HCT116 (cell line): Measurements from ENCODE around the gene ACOT8. TPM values are rescaled to one million over a fixed set of nuclear protein-coding genes. Genes with fewer than 3 reads are reported as not detected.

Source experiments
- ATAC-seq: fragments of 200-7000 bp; cut with Tn5 transposase; 2 replicates; pipeline ENCODE4 v1.9.1; 2020; ENCODE audit warnings: mild to moderate bottlenecking, moderate library complexity
- BruUV-seq: library from RNA; stranded (reverse); fragments of 400-500 nt; replicated peaks from 2 replicates; lab custom pipeline; 2021; lab: Mats Ljungman, UMichigan
- CTCF ChIA-PET: fragments of 300-600 bp; sonication (Branson Sonifier 250); formaldehyde crosslinking; loops from one replicate; lab custom pipeline; 2021; ENCODE audit warnings: antibody characterized with exemption; lab: Charles Lee
- POLR2A ChIA-PET: fragments of 300-600, 350-600 bp; sonication (Branson Sonifier 250); formaldehyde crosslinking; loops from one replicate; lab custom pipeline; 2021; ENCODE audit warnings: antibody characterized with exemption; lab: Charles Lee
- RAD21 ChIA-PET, 2 experiments: fragments of 300-600 bp; sonication (Branson Sonifier 250); formaldehyde crosslinking; loops; one replicate each; lab custom pipeline; 2023; ENCODE audit warnings: low total read pairs in 2 of 2; ENCODE audit not compliant: uncharacterized antibody in 2 of 2, unreplicated experiment in 2 of 2, low non-redundant PET in 1 of 2; lab: Charles Lee
- DNase-seq: peaks from one replicate; pipeline ENCODE4 v3.0.0-alpha.2; 2010; ENCODE audit warnings: low read depth, low spot score
- H2AFZ ChIP-seq: fragments of 200-600 bp; shearing (Covaris generic), sonication (generic); 2 replicates; pipeline ENCODE4 v1.6.1; 2017; ENCODE audit warnings: low read depth, mixed run types, mixed read lengths, antibody characterized with exemption, low read length; ENCODE audit not compliant: poor library complexity, severe bottlenecking
- H3K27ac ChIP-seq: 2 replicates; pipeline ENCODE4 v1.5.1; 2012; ENCODE audit warnings: low read depth, low read length
- H3K27me3 ChIP-seq: fragments of 200-600 bp; sonication (generic); 2 replicates; pipeline ENCODE4 v1.6.1; 2016; ENCODE audit warnings: mixed run types, low read length, mixed read lengths; ENCODE audit not compliant: insufficient read depth
- H3K36me3 ChIP-seq, 2 experiments: fragments of 200-500 bp in 1 of 2; fragments of 200-600 bp in 1 of 2; sonication (Bioruptor generic) in 1 of 2; sonication (generic) in 1 of 2; 2 replicates each; pipeline versions ENCODE4 v1.5.1 to v1.6.1; 2014 to 2016; ENCODE audit warnings: low read length in 2 of 2, inconsistent platforms in 1 of 2, mixed read lengths in 1 of 2, mixed run types in 1 of 2; ENCODE audit not compliant: insufficient read depth in 2 of 2, control insufficient read depth in 1 of 2
- H3K4me1 ChIP-seq, 2 experiments: fragments of 200-600 bp in 1 of 2; sonication (generic) in 1 of 2; 2 replicates each; pipeline versions ENCODE4 v1.5.1 to v1.6.1; 2012 to 2017; ENCODE audit warnings: low read length in 2 of 2, inconsistent platforms in 1 of 2, mild to moderate bottlenecking in 1 of 2, mixed read lengths in 1 of 2, mixed run types in 1 of 2, moderate library complexity in 1 of 2; ENCODE audit not compliant: insufficient read depth in 2 of 2, control insufficient read depth in 1 of 2
- H3K4me2 ChIP-seq: fragments of 200-600 bp; sonication (generic); 2 replicates; pipeline ENCODE4 v1.6.1; 2017; ENCODE audit warnings: mixed run types, low read length, mixed read lengths
- H3K4me3 ChIP-seq, 2 experiments: fragments of 200-600 bp in 1 of 2; sonication (generic) in 1 of 2; replicated peaks in 1 of 2; 2 replicates each; pipeline ENCODE4 v1.5.1; 2011 to 2016; ENCODE audit warnings: low read length in 2 of 2, control low read depth in 1 of 2, low read depth in 1 of 2, mild to moderate bottlenecking in 1 of 2, mixed read lengths in 1 of 2, mixed run types in 1 of 2
- H3K79me2 ChIP-seq: fragments of 200-600 bp; sonication (generic); 2 replicates; pipeline ENCODE4 v1.6.1; 2017; ENCODE audit warnings: mild to moderate bottlenecking, mixed run types, low read length, moderate library complexity, mixed read lengths; ENCODE audit not compliant: insufficient read depth
- H3K9ac ChIP-seq: fragments of 200-600 bp; sonication (generic); 2 replicates; pipeline ENCODE4 v1.6.1; 2016; ENCODE audit warnings: low read length, mixed read lengths
- H3K9me2 ChIP-seq: fragments of 200-600 bp; sonication (generic), shearing (Covaris generic); 2 replicates; pipeline ENCODE4 v1.6.1; 2017; ENCODE audit warnings: mixed run types, mild to moderate bottlenecking, moderate library complexity; ENCODE audit not compliant: insufficient read depth
- H3K9me3 ChIP-seq, 2 experiments: fragments of 200-500 bp in 1 of 2; fragments of 200-600 bp in 1 of 2; sonication (Bioruptor generic) in 1 of 2; sonication (generic) in 1 of 2; 2 replicates each; pipeline ENCODE4 v1.6.1; 2014 to 2017; ENCODE audit warnings: low read length in 2 of 2, mixed read lengths in 2 of 2, inconsistent platforms in 1 of 2, low read depth in 1 of 2, mild to moderate bottlenecking in 1 of 2, mixed run types in 1 of 2, moderate library complexity in 1 of 2; ENCODE audit not compliant: control insufficient read depth in 1 of 2, insufficient read depth in 1 of 2
- H4K20me1 ChIP-seq: fragments of 200-600 bp; sonication (generic), shearing (Covaris generic); 2 replicates; pipeline ENCODE4 v1.6.1; 2017; ENCODE audit warnings: mixed run types, mild to moderate bottlenecking, moderate library complexity; ENCODE audit not compliant: insufficient read depth
- ATF3 ChIP-seq: IDR thresholded peaks from 2 replicates; pipeline ENCODE4 v1.6.1; 2012
- CBX3 ChIP-seq: IDR thresholded peaks from 2 replicates; pipeline ENCODE4 v1.6.1; 2012; ENCODE audit warnings: low read depth
- CTCF ChIP-seq, 3 experiments: fragments of 200-600 bp in 1 of 3; sonication (generic) in 1 of 3; IDR thresholded peaks in 2 of 3; conservative IDR thresholded peaks in 1 of 3; 2 replicates each; pipeline ENCODE4 v1.5.1; 2012 to 2017; ENCODE audit warnings: low read depth in 2 of 3, low read length in 2 of 3, antibody characterized with exemption in 1 of 3, borderline replicate concordance in 1 of 3, control low read depth in 1 of 3, mild to moderate bottlenecking in 1 of 3, mixed read lengths in 1 of 3, mixed run types in 1 of 3, moderate library complexity in 1 of 3; ENCODE audit not compliant: insufficient read depth in 1 of 3
- ELF1 ChIP-seq: IDR thresholded peaks from 2 replicates; pipeline ENCODE4 v1.6.1; 2012; ENCODE audit warnings: low read depth, borderline replicate concordance
- EZH2phosphoT487 ChIP-seq: fragments of 200-600 bp; IDR thresholded peaks from 2 replicates; pipeline ENCODE4 v1.6.1; 2018; ENCODE audit warnings: antibody characterized with exemption, borderline replicate concordance
- JUND ChIP-seq: IDR thresholded peaks from 2 replicates; pipeline ENCODE4 v1.6.1; 2012
- MAX ChIP-seq: IDR thresholded peaks from 2 replicates; pipeline ENCODE4 v1.6.1; 2012
- POLR2AphosphoS5 ChIP-seq: IDR thresholded peaks from 2 replicates; pipeline ENCODE4 v1.6.1; 2011; ENCODE audit warnings: mild to moderate bottlenecking, low read depth, low read length, moderate library complexity
- SIN3A ChIP-seq: IDR thresholded peaks from 2 replicates; pipeline ENCODE4 v1.6.1; 2012; ENCODE audit warnings: low read depth
- SRF ChIP-seq: IDR thresholded peaks from 2 replicates; pipeline ENCODE4 v1.6.1; 2012; ENCODE audit warnings: low read depth
- ZBTB33 ChIP-seq: IDR thresholded peaks from 2 replicates; pipeline ENCODE4 v1.6.1; 2011; ENCODE audit warnings: mild to moderate bottlenecking, low read length, moderate library complexity; ENCODE audit not compliant: insufficient replicate concordance; ENCODE audit errors: extremely low read depth
- ZFX ChIP-seq: fragments of 450-650 bp; IDR thresholded peaks from 2 replicates; pipeline ENCODE4 v1.6.1; 2017
- ZNF274 ChIP-seq: fragments of 200-500 bp; sonication (Bioruptor generic); IDR thresholded peaks from 2 replicates; pipeline ENCODE4 v1.6.1; 2014; ENCODE audit warnings: mild to moderate bottlenecking, low read depth, low read length, inconsistent platforms
- intact Hi-C: fragments of 100-400 bp; cut with micrococcal nuclease; formaldehyde crosslinking; loops from 2 replicates; pipeline ENCODE4 v1.10.0; 2022
- total RNA-seq: library from RNA; stranded (reverse); gene quantifications from one replicate; pipeline ENCODE4 v1.2.1, GENCODE V29; 2021; ENCODE audit not compliant: unreplicated experiment

Gene ACOT8
- total RNA-seq, 1 experiment from 2014 or later, result 12.2 TPM

GRCh38 chr20:45897289-45897688, 40.1 kb upstream of the ACOT8 start:
- no peak for ATAC-seq
- ChIA-PET POLR2A (no interaction called here), CTCF (no interaction called here)

More at GRCh38 chr20:45897289-45897688, 40.1 kb upstream of the ACOT8 start:
- BruUV-seq, result no TSS peak
- H3K4me2 ChIP-seq, result no peak overlapping the region
- H3K9me2 ChIP-seq, result no peaks in the 10 kb centered on the region
- H3K27me3 ChIP-seq, result no peaks in the 10 kb centered on the region
- no peak overlapping the region for H3K9ac ChIP-seq
- no peak overlapping the region for H2AFZ ChIP-seq
- TF ChIP-seq JUND (no peak), SIN3A (no peak), ZBTB33 (no peak), ZFX (no peak), ELF1 (no peak), CBX3 (no peak), SRF (no peak), MAX (no peak), POLR2AphosphoS5 (no peak), ZNF274 (no peak), CTCF (IDR thresholded peaks at IDR 0.05 in 2 of 3, conservative IDR thresholded peaks at IDR 0.05 in 1 of 3; ENCODE audit: borderline replicate concordance in 1 of 3, insufficient read depth in 1 of 3, low read depth in 2 of 3, low read length in 2 of 3) (no peak), ATF3 (no peak), EZH2phosphoT487 (no peak)
- peaks cover 2 to 4% of the 10 kb centered on the region in 2 experiments; a peak in 3 of 4 replicates for H3K4me1 ChIP-seq
- H3K36me3 ChIP-seq, result peaks cover 6 to 21% of the 10 kb centered on the region in 2 experiments; a peak in 3 of 4 replicates
- H3K79me2 ChIP-seq, result no peaks in the 10 kb centered on the region
- intact Hi-C loops, result no loop called here
- RAD21 ChIA-PET, result no interaction called here
- no peak overlapping the region for H3K27ac ChIP-seq
- no peaks in the 10 kb centered on the region for H3K9me3 ChIP-seq
- no peak overlapping the region for H3K4me3 ChIP-seq
- H4K20me1 ChIP-seq, result no peaks in the 10 kb centered on the region
- no peak for DNase-seq
